Ascending aorta (tissue), 2 donors: Measurements from ENCODE around the gene PLCL2. TPM values are rescaled to one million over a fixed set of nuclear protein-coding genes. Genes with fewer than 3 reads are reported as not detected.

Source experiments
- DNase-seq, 2 donors: peaks; one replicate each; pipeline ENCODE4 v3.0.0-alpha.2; 2019; ENCODE audit warnings: low spot score in 2 of 2
- H3K27ac ChIP-seq, 2 donors: fragments of 200-600 bp; sonication (generic); one replicate each; pipeline ENCODE4 v1.5.1; 2016 to 2017; ENCODE audit warnings: mild to moderate bottlenecking in 1 of 2
- H3K27me3 ChIP-seq: fragments of 200-600 bp; sonication (generic); one replicate; pipeline ENCODE4 v1.5.1; 2017
- H3K36me3 ChIP-seq, 2 donors: fragments of 200-600 bp; sonication (generic); one replicate each; pipeline ENCODE4 v1.5.1; 2016
- H3K4me1 ChIP-seq, 2 donors: fragments of 200-600 bp; sonication (generic); one replicate each; pipeline ENCODE4 v1.5.1; 2016 to 2017; ENCODE audit warnings: mild to moderate bottlenecking in 1 of 2
- H3K4me3 ChIP-seq, 2 donors: fragments of 200-600 bp; sonication (generic); one replicate each; pipeline ENCODE4 v1.5.1; 2016 to 2017; ENCODE audit warnings: mild to moderate bottlenecking in 1 of 2
- H3K9me3 ChIP-seq, 2 donors: fragments of 200-600 bp; sonication (generic); one replicate each; pipeline ENCODE4 v1.5.1; 2016
- intact Hi-C: fragments of 100-400 bp; cut with DNase I; formaldehyde crosslinking; loops from one replicate; pipeline ENCODE4 v1.15.1; 2023
- total RNA-seq: library from RNA; depleted of rRNA; stranded (reverse); fragments of >200 nt; gene quantifications from one replicate; pipeline ENCODE4 v1.1.0, GENCODE V29; 2016
- TF ChIP-seq, protein P1 (sequence below), 3 experiments: fragments of 200-600 bp in 2 of 3; fragments of 450-650 bp in 1 of 3; sonication (generic) in 2 of 3; IDR thresholded peaks; one replicate each; pipeline ENCODE4 v1.5.1; 2016 to 2019; ENCODE audit warnings: antibody characterized with exemption in 3 of 3, mild to moderate bottlenecking in 1 of 3, moderate library complexity in 1 of 3

Gene PLCL2
- total RNA-seq, 1 donor from 2014 or later, result 2.9 TPM

DNA sequence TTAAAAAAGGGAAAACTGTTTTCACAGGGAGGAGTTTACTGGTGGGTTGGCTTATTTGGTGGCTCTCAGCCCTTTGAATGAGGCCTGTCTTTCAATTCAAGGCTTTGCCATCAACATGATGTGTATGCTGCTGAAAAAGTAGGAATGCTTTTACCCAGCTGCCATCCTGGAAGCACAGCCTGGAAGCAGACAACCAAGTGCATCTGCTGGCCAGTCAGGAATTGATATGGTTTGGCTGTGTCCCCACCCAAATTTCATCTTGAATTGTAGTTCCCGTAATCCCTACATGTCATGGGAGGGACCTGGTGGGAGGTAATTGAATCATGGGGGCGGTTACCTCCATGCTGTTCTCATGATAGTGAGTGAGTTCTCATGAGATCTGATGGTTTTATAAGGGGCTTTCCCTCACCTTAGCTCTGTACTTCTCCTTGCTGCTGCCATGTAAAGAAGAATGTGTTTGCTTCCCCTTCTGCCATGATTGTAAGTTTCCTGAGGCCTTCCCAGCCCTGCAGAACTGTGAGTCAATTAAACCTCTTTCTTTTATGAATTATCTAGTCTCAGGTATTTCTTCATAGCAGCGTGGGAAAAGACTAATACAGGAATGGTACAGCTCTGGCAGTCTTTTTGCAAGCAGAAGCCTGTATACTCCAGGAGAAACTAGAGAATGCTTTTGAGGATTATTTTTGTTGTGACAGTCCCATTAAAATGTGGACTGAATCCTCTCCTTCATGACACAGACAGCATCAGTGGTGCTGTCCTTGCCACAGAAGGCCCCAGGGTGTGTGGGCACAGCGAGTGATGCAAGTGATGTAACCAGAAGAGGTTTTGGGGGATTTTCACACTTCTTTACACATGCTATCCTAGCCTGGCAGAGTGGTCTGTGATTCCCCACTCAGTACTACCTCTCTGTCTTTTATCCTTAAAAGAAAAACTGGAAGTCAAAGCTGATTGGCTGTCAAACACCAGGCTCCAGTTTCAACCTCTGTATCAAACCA lies 20.0 kb downstream of the PLCL2 start:
- no peak overlapping the region for H3K27ac ChIP-seq
- TF ChIP-seq, protein P1, sequence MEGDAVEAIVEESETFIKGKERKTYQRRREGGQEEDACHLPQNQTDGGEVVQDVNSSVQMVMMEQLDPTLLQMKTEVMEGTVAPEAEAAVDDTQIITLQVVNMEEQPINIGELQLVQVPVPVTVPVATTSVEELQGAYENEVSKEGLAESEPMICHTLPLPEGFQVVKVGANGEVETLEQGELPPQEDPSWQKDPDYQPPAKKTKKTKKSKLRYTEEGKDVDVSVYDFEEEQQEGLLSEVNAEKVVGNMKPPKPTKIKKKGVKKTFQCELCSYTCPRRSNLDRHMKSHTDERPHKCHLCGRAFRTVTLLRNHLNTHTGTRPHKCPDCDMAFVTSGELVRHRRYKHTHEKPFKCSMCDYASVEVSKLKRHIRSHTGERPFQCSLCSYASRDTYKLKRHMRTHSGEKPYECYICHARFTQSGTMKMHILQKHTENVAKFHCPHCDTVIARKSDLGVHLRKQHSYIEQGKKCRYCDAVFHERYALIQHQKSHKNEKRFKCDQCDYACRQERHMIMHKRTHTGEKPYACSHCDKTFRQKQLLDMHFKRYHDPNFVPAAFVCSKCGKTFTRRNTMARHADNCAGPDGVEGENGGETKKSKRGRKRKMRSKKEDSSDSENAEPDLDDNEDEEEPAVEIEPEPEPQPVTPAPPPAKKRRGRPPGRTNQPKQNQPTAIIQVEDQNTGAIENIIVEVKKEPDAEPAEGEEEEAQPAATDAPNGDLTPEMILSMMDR (IDR thresholded peaks at IDR 0.05), result no peak
- no peaks in the 10 kb centered on the region for H3K9me3 ChIP-seq
- intact Hi-C loops, result no loop called here
- peaks cover 0 to 16% of the 10 kb centered on the region in 2 donors for H3K4me1 ChIP-seq
- no peaks in the 10 kb centered on the region for H3K27me3 ChIP-seq
- no peaks in the 10 kb centered on the region for H3K36me3 ChIP-seq
- no peak for DNase-seq
- H3K4me3 ChIP-seq, result no peak overlapping the region

DNA sequence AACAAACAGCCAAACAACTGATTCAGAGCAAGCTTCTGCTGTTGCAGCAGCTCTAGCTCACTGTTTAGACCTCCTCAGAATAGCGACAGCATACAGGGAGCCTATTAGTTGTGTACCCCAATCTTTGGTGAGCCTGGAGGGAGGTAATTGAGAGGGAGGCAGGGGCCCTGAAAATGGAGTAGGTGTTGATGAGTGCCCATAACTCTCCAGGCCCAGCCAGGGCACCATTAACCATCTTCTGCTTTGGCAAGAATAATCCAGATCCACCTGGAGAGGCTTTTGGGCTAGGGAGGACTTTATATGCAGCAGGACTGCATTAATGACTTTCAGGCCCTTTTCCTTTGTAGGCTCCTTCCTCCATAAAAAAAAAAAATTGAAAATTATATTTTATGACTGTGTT lies 20.9 kb downstream of the PLCL2 start:
- TF ChIP-seq, protein P1 (IDR thresholded peaks at IDR 0.05), result no peak
- intact Hi-C loops, result no loop called here
- no peak for DNase-seq
- H3K27me3 ChIP-seq, result no peaks in the 10 kb centered on the region
- no peaks in the 10 kb centered on the region for H3K36me3 ChIP-seq
- H3K9me3 ChIP-seq, result no peaks in the 10 kb centered on the region
- no peak overlapping the region for H3K4me3 ChIP-seq
- no peak overlapping the region for H3K27ac ChIP-seq
- peaks cover 0 to 23% of the 10 kb centered on the region in 2 donors for H3K4me1 ChIP-seq

DNA sequence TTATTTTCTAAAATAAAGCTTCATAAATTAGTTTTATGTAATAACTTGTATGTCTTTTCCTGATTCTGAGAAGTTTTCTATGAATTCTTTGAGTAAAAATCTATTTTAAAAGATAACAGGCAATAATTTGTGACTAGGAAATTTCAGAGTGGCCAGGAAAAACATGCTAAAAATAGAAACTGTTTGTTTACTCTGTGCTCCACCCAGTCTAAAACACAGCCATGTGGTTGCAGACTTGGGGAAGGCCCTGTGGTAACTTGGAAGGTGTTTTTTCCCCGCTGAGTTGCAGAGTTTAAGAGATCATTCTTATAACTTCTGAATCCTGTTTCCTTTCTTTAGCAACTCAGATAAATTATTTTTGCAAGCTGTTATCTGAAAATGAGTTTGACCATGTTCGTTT lies 21.9 kb downstream of the PLCL2 start:
- no peak overlapping the region for H3K4me3 ChIP-seq
- no peak overlapping the region for H3K27ac ChIP-seq
- no peaks in the 10 kb centered on the region for H3K36me3 ChIP-seq
- H3K4me1 ChIP-seq, result peaks cover 0 to 23% of the 10 kb centered on the region in 2 donors
- intact Hi-C loops, result no loop called here
- TF ChIP-seq, protein P1 (IDR thresholded peaks at IDR 0.05), result no peak
- no peak for DNase-seq
- no peaks in the 10 kb centered on the region for H3K27me3 ChIP-seq
- no peaks in the 10 kb centered on the region for H3K9me3 ChIP-seq

DNA sequence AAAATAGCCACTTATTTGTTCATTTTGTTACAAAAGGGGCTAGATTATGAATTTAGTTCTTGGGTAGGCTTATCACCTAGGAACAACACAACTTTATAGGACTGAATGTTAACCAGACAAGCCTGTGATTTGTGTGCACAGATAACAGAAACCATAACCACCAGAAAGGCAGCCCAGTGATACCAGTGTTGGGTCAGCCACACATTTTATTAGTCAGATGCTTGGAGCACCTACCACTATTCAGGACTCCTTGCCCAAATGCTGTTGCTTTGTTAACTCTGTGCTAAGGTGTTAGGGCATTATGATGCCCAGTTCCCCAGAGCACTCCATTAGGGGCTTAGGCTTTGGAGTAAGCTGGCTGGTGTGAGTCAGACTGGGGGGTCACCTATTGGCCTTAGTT lies 22.5 kb downstream of the PLCL2 start:
- no peak for DNase-seq
- intact Hi-C loops, result no loop called here
- H3K27me3 ChIP-seq, result no peaks in the 10 kb centered on the region
- TF ChIP-seq, protein P1 (IDR thresholded peaks at IDR 0.05), result no peak
- H3K4me3 ChIP-seq, result no peak overlapping the region
- H3K9me3 ChIP-seq, result no peaks in the 10 kb centered on the region
- no peak overlapping the region for H3K27ac ChIP-seq
- H3K4me1 ChIP-seq, result peaks cover 0 to 23% of the 10 kb centered on the region in 2 donors
- no peaks in the 10 kb centered on the region for H3K36me3 ChIP-seq

DNA sequence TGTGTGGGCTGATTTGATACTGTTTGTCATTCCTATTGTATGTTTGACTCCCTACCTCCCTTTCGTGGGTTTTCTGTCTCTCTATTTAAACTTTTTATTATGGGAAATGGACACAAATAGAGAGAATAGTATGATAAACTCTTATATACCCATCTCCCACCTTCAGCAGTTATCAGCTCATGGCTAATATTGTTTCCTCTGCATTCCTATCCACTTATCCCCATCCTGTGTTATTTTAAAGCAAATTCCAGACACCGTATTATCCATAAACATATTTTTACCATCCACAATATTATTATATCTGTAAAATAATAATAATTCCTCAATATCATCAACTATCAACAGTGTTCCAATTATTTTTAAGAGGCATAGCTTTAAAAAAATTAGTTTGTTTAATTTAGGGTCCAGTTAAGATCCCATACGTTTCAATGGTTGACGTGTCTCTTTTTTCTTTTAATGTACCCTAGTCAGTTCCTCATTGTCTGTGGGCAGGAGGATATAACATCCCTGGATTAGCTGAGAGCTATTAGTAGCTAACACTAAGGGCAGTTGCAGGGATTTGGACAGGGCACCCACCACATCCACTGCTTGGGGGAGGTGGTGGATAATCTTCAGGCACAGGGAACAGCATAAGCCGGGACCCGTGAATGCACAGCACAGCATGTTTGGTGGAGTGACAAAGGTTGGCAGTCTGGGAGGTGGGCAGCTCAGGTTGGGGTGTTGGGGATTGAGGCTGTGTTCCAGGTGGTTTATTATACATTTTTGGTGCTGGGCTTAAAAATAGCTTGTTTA lies 23.5 kb downstream of the PLCL2 start:
- H3K27me3 ChIP-seq, result no peaks in the 10 kb centered on the region
- intact Hi-C loops, result no loop called here
- no peak overlapping the region for H3K27ac ChIP-seq
- H3K4me3 ChIP-seq, result no peak overlapping the region
- TF ChIP-seq, protein P1 (IDR thresholded peaks at IDR 0.05), result no peak
- no peak for DNase-seq
- no peaks in the 10 kb centered on the region for H3K9me3 ChIP-seq
- H3K4me1 ChIP-seq, result peaks cover 0 to 23% of the 10 kb centered on the region in 2 donors
- H3K36me3 ChIP-seq, result no peaks in the 10 kb centered on the region
